ENCODE data around the gene QTRT2.

DNA sequence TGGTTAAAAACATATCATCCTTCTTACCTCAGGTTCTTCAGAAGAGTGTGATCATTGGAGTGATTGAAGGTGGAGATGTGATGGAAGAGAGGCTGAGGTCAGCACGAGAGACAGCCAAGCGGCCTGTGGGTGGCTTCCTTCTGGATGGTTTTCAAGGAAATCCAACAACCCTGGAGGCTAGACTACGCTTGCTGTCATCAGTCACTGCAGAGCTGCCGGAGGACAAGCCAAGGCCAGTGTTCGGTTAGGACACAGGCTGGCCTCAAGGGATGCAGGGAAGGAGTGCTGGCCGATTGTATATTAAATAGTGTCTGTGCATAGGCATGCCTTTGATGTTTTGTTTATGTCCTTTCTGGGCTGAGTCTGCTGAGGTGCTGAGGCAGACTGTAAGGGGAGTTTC lies 20.2 kb downstream of the QTRT2 start:
- TF ChIP-seq HDAC2 (IDR thresholded peaks at IDR 0.05), result no peak
- TF ChIP-seq, protein P1, sequence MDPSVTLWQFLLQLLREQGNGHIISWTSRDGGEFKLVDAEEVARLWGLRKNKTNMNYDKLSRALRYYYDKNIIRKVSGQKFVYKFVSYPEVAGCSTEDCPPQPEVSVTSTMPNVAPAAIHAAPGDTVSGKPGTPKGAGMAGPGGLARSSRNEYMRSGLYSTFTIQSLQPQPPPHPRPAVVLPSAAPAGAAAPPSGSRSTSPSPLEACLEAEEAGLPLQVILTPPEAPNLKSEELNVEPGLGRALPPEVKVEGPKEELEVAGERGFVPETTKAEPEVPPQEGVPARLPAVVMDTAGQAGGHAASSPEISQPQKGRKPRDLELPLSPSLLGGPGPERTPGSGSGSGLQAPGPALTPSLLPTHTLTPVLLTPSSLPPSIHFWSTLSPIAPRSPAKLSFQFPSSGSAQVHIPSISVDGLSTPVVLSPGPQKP (IDR thresholded peaks at IDR 0.05; ENCODE audit: low read depth, low read length), result no peak
- TF ChIP-seq MAZ (IDR thresholded peaks at IDR 0.05; ENCODE audit: borderline replicate concordance, low read depth, low read length), result no peak
- TF ChIP-seq, protein P2, sequence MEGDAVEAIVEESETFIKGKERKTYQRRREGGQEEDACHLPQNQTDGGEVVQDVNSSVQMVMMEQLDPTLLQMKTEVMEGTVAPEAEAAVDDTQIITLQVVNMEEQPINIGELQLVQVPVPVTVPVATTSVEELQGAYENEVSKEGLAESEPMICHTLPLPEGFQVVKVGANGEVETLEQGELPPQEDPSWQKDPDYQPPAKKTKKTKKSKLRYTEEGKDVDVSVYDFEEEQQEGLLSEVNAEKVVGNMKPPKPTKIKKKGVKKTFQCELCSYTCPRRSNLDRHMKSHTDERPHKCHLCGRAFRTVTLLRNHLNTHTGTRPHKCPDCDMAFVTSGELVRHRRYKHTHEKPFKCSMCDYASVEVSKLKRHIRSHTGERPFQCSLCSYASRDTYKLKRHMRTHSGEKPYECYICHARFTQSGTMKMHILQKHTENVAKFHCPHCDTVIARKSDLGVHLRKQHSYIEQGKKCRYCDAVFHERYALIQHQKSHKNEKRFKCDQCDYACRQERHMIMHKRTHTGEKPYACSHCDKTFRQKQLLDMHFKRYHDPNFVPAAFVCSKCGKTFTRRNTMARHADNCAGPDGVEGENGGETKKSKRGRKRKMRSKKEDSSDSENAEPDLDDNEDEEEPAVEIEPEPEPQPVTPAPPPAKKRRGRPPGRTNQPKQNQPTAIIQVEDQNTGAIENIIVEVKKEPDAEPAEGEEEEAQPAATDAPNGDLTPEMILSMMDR (IDR thresholded peaks at IDR 0.05), result no peak
- no peak for TF ChIP-seq RARB (CRISPR knock-in tag; IDR thresholded peaks at IDR 0.05)
- no peak for TF ChIP-seq CHD2 (IDR thresholded peaks at IDR 0.05; ENCODE audit: low read length, partially characterized antibody)
- no peak for TF ChIP-seq EP300 (IDR thresholded peaks at IDR 0.05)
- TF ChIP-seq, protein P3, sequence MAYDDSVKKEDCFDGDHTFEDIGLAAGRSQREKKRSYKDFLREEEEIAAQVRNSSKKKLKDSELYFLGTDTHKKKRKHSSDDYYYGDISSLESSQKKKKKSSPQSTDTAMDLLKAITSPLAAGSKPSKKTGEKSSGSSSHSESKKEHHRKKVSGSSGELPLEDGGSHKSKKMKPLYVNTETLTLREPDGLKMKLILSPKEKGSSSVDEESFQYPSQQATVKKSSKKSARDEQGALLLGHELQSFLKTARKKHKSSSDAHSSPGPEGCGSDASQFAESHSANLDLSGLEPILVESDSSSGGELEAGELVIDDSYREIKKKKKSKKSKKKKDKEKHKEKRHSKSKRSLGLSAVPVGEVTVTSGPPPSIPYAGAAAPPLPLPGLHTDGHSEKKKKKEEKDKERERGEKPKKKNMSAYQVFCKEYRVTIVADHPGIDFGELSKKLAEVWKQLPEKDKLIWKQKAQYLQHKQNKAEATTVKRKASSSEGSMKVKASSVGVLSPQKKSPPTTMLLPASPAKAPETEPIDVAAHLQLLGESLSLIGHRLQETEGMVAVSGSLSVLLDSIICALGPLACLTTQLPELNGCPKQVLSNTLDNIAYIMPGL (CRISPR knock-in tag; IDR thresholded peaks at IDR 0.05; ENCODE audit: borderline replicate concordance), result no peak

Measured in A549 (cell line).